ENCODE results near the gene FOXA2. TPM values are rescaled to one million over a fixed set of nuclear protein-coding genes. Genes with fewer than 3 reads are reported as not detected.

Gene FOXA2
- total RNA-seq, 4 donors from 2014 or later, result not detected

GRCh38 chr20:22576733-22577514 is 7.4 kb downstream of the FOXA2 start:
- Histone ChIP-seq H3K27ac (no peak overlapping the region), H3K4me3 (no peak overlapping the region), H3K27me3 (peaks cover 99% of the 10 kb centered on the region), H3K9me3 (no peaks in the 10 kb centered on the region), H3K36me3 (no peaks in the 10 kb centered on the region), H3K4me1 (peaks cover 17% of the 10 kb centered on the region)
- no peak for TF ChIP-seq CTCF (IDR thresholded peaks at IDR 0.05)
- TF ChIP-seq POLR2A (IDR thresholded peaks at IDR 0.05), result no peak
- TF ChIP-seq EP300 (IDR thresholded peaks at IDR 0.05), result no peak
- no peak for TF ChIP-seq POLR2AphosphoS5 (IDR thresholded peaks at IDR 0.05)
- DNase-seq (ENCODE audit: low spot score in 2 of 2), result no peak
- WGBS, result 6% methylated on average over 46 of the region's 48 CpGs

GRCh38 chr20:22576273-22576672 is 8.1 kb downstream of the FOXA2 start:
- Histone ChIP-seq H3K27me3 (peaks cover 99% of the 10 kb centered on the region), H3K9me3 (no peaks in the 10 kb centered on the region), H3K27ac (no peak overlapping the region), H3K4me1 (peaks cover 17% of the 10 kb centered on the region), H3K36me3 (no peaks in the 10 kb centered on the region), H3K4me3 (no peak overlapping the region)
- WGBS, result 32% methylated on average over 10 of the region's 12 CpGs
- no peak for DNase-seq (ENCODE audit: low spot score in 2 of 2)
- no peak for TF ChIP-seq CTCF (IDR thresholded peaks at IDR 0.05)
- TF ChIP-seq EP300 (IDR thresholded peaks at IDR 0.05), result no peak
- TF ChIP-seq POLR2A (IDR thresholded peaks at IDR 0.05), result no peak

- Histone ChIP-seq H3K9me3 (no peaks in the 10 kb centered on the region), H3K36me3 (no peaks in the 10 kb centered on the region), H3K27me3 (peaks cover 99% of the 10 kb centered on the region), H3K4me1 (peaks cover 17% of the 10 kb centered on the region), H3K4me3 (no peak overlapping the region), H3K27ac (no peak overlapping the region)
- 35% methylated on average over 4 of the region's 4 CpGs for WGBS
- DNase-seq (ENCODE audit: low spot score in 2 of 2), result no peak
- TF ChIP-seq POLR2AphosphoS5 (IDR thresholded peaks at IDR 0.05), result no peak
Measured at GRCh38 chr20:22575737-22576136, 8.6 kb downstream of the FOXA2 start.

GRCh38 chr20:22575087-22575721 is 9.2 kb downstream of the FOXA2 start:
- no peak for TF ChIP-seq POLR2A (IDR thresholded peaks at IDR 0.05)
- no peak for TF ChIP-seq POLR2AphosphoS5 (IDR thresholded peaks at IDR 0.05)
- no peak for TF ChIP-seq CTCF (IDR thresholded peaks at IDR 0.05)
- no peak for TF ChIP-seq EP300 (IDR thresholded peaks at IDR 0.05)
- Histone ChIP-seq H3K9me3 (no peaks in the 10 kb centered on the region), H3K36me3 (no peaks in the 10 kb centered on the region), H3K4me1 (peaks cover 17% of the 10 kb centered on the region), H3K4me3 (no peak overlapping the region), H3K27ac (no peak overlapping the region), H3K27me3 (peaks cover 99% of the 10 kb centered on the region)
- WGBS, result 9% methylated on average over 9 of the region's 9 CpGs
- DNase-seq (ENCODE audit: low spot score in 2 of 2), result no peak

- no peak for DNase-seq (ENCODE audit: low spot score in 2 of 2)
- peaks cover 99% of the 10 kb centered on the region for H3K27me3 ChIP-seq
Measured at GRCh38 chr20:22574545-22575086, 9.8 kb downstream of the FOXA2 start.

More at GRCh38 chr20:22574545-22575086, 9.8 kb downstream of the FOXA2 start:
- Histone ChIP-seq H3K4me1 (peaks cover 17% of the 10 kb centered on the region), H3K9me3 (no peaks in the 10 kb centered on the region), H3K27ac (no peak overlapping the region), H3K4me3 (no peak overlapping the region), H3K36me3 (no peaks in the 10 kb centered on the region)
- 25% methylated on average over 4 of the region's 4 CpGs for WGBS
- TF ChIP-seq POLR2A (IDR thresholded peaks at IDR 0.05) (no peak), CTCF (IDR thresholded peaks at IDR 0.05) (no peak), EP300 (IDR thresholded peaks at IDR 0.05) (no peak), POLR2AphosphoS5 (IDR thresholded peaks at IDR 0.05) (no peak)
